ENCODE data around the gene WNT7B. TPM values are rescaled to one million over a fixed set of nuclear protein-coding genes. Genes with fewer than 3 reads are reported as not detected.

WNT7B gene
- total and polyA plus RNA-seq, 2 experiments from 2014 or later: 0.10 TPM; not detected in 1

- TF ChIP-seq ZNF462 (CRISPR knock-in tag; IDR thresholded peaks at IDR 0.05): no peak
Measured at GRCh38 chr22:45948081-45948648, 28.8 kb downstream of the WNT7B start (continued).

- ATAC-seq (no peak), DNase-seq (ENCODE audit: low spot score) (no peak)
- Histone ChIP-seq H3K27me3 (ENCODE audit: insufficient read depth) (no peaks in the 10 kb centered on the region), H3F3A (replicated peaks; ENCODE audit: low read depth) (no peaks in the 10 kb centered on the region), H3K4me1 (ENCODE audit: insufficient read depth) (no peaks in the 10 kb centered on the region), H2AFZ (no peak overlapping the region), H4K20me1 (replicated peaks; ENCODE audit: insufficient read depth) (no peaks in the 10 kb centered on the region), H3K4me3 (no peak overlapping the region), H3K79me2 (replicated peaks; ENCODE audit: insufficient read depth) (no peaks in the 10 kb centered on the region), H3K4me2 (no peak overlapping the region), H3K36me3 (ENCODE audit: insufficient read depth) (no peaks in the 10 kb centered on the region), H3K27ac (ENCODE audit: low read depth) (no peak overlapping the region), H3K9me2 (ENCODE audit: insufficient read depth) (no peaks in the 10 kb centered on the region)
- Mint-ChIP-seq H3K27me3 (ENCODE audit: insufficient read depth, low read depth, poor library complexity) (peaks cover 11% of the 10 kb centered on the region), H3K4me3 (no peak overlapping the region), H3K4me1 (no peaks in the 10 kb centered on the region; the same call in 2 of the 3 replicates), H3K9me3 (peaks cover 2% of the 10 kb centered on the region; the same call in 1 of the 3 replicates), H3K27ac (no peak overlapping the region), H3K36me3 (ENCODE audit: low read depth) (no peaks in the 10 kb centered on the region)
- TF ChIP-seq ZNF331 (CRISPR knock-in tag; IDR thresholded peaks at IDR 0.05; ENCODE audit: low read depth) (no peak), ZNF462 (CRISPR knock-in tag; IDR thresholded peaks at IDR 0.05) (no peak), EZH2 (IDR thresholded peaks at IDR 0.05; ENCODE audit: low read depth, unreplicated experiment) (no peak), POLR2AphosphoS5 (IDR thresholded peaks at IDR 0.05; ENCODE audit: low read depth) (no peak), CREB1 (CRISPR knock-in tag; IDR thresholded peaks at IDR 0.05; ENCODE audit: low read depth) (no peak)
Measured at GRCh38 chr22:45946805-45947600, 30.0 kb downstream of the WNT7B start.

All from GM23338 (cell line).